Measurements from ENCODE around the gene GPR161.

Gene GPR161

DNA sequence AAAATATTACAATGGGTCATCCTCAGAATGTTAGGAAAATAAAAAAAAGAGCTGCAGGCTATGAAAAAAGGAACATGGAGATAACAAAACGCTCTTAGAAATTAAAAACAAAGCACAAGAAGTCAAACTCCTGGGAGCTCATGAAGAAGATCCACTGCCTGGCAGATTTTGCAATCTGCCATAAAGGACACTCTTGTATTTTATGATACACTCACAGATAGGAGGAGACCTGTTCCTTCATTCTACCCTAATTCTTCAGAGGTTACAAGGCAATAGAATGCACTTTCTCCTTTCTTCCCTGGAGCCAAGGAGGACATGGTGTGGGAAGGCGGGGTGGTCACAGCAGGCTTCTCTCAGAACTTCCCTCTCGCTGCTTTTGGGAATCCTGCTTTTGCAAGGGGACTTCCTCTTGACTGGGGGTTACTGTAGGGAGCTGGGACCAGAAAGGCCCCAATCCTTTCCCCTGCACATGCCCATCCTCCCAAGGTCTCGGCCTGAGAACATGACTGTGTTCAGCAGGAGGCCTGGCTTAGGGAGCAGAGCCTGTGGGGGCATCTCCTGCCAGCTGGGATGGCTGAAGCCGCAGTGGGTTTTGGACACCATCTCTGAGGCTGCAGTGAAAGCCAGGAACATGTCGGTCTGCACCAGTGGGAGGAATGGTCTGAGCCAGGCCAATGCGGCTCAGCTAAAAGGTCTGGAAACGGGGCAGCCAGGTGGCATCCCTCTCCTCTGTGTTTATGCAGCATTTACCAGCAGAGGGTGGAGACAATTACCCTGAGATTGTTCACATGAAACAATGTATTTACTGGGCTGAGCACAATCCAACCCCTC is 44.8 kb downstream of the GPR161 start:
- TF ChIP-seq, protein P1, sequence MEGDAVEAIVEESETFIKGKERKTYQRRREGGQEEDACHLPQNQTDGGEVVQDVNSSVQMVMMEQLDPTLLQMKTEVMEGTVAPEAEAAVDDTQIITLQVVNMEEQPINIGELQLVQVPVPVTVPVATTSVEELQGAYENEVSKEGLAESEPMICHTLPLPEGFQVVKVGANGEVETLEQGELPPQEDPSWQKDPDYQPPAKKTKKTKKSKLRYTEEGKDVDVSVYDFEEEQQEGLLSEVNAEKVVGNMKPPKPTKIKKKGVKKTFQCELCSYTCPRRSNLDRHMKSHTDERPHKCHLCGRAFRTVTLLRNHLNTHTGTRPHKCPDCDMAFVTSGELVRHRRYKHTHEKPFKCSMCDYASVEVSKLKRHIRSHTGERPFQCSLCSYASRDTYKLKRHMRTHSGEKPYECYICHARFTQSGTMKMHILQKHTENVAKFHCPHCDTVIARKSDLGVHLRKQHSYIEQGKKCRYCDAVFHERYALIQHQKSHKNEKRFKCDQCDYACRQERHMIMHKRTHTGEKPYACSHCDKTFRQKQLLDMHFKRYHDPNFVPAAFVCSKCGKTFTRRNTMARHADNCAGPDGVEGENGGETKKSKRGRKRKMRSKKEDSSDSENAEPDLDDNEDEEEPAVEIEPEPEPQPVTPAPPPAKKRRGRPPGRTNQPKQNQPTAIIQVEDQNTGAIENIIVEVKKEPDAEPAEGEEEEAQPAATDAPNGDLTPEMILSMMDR (IDR thresholded peaks at IDR 0.05): no peak
- Histone ChIP-seq H3K4me1 (no peaks in the 10 kb centered on the region), H3K27ac (no peak overlapping the region), H3K4me2 (ENCODE audit: low read length) (no peak overlapping the region), H3K27me3 (ENCODE audit: control insufficient read depth, insufficient read depth, low read length) (no peaks in the 10 kb centered on the region), H2AFZ (no peak overlapping the region), H3K4me3 (ENCODE audit: low read depth, low read length) (no peak overlapping the region), H3K9ac (no peak overlapping the region), H3K9me3 (ENCODE audit: control insufficient read depth, low read length) (no peaks in the 10 kb centered on the region), H3K36me3 (ENCODE audit: control insufficient read depth, insufficient read depth, low read length) (no peaks in the 10 kb centered on the region), H3K79me2 (no peaks in the 10 kb centered on the region)

DNA sequence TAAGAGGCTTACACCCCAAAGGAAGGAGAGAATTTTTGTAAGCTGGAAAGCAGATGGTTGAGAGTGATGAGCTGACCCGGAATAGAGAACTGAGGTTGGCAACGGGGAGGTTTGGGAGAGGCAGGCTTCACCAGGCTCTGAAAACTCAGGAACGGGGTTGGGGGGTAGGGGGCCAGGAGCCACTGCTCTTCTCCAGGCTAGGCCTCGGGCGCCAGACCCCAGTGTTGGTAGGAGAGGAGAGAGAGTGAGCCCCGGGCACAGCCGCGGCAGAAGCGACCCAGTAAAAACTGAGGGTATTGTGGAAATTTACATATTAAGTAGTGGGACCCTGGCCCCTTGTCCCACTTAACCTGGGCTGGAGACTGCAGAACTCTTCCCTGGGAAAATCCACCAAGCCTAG is 45.7 kb downstream of the GPR161 start:
- Histone ChIP-seq H3K4me3 (ENCODE audit: low read depth, low read length) (no peak overlapping the region), H2AFZ (no peak overlapping the region), H3K9me3 (ENCODE audit: control insufficient read depth, low read length) (no peaks in the 10 kb centered on the region), H3K4me2 (ENCODE audit: low read length) (no peak overlapping the region), H3K9ac (no peak overlapping the region), H3K79me2 (no peaks in the 10 kb centered on the region), H3K36me3 (ENCODE audit: control insufficient read depth, insufficient read depth, low read length) (no peaks in the 10 kb centered on the region), H3K4me1 (no peaks in the 10 kb centered on the region), H3K27ac (no peak overlapping the region), H3K27me3 (ENCODE audit: control insufficient read depth, insufficient read depth, low read length) (no peaks in the 10 kb centered on the region)
- TF ChIP-seq, protein P1 (IDR thresholded peaks at IDR 0.05): no peak

DNA sequence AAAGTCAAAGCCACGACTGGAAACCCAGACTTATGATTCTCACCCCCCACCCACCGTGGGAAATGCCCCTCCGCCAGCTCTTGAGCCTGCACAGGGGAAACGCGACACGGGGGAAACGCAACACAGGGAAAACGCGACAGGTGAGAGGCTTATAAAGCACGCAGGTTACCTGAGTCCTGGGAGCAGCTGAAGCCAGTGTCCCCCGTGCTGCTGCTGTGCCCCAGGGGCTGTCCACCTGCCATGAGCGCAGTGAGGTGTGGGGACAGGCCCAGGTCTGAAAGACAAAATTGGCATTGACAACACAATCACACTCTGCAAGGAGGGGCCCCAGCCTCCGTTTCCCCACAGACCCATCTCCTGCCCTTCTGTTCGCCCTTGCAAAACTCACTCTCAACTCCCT is 46.3 kb downstream of the GPR161 start:
- H3K36me3 ChIP-seq (ENCODE audit: control insufficient read depth, insufficient read depth, low read length): no peaks in the 10 kb centered on the region
- no peak overlapping the region for H2AFZ ChIP-seq
- H3K27ac ChIP-seq: no peak overlapping the region
- H3K4me2 ChIP-seq (ENCODE audit: low read length): no peak overlapping the region
- H3K9ac ChIP-seq: no peak overlapping the region
- H3K4me1 ChIP-seq: no peaks in the 10 kb centered on the region
- H3K9me3 ChIP-seq (ENCODE audit: control insufficient read depth, low read length): no peaks in the 10 kb centered on the region
- H3K27me3 ChIP-seq (ENCODE audit: control insufficient read depth, insufficient read depth, low read length): no peaks in the 10 kb centered on the region
- no peak overlapping the region for H3K4me3 ChIP-seq (ENCODE audit: low read depth, low read length)
- no peaks in the 10 kb centered on the region for H3K79me2 ChIP-seq
- TF ChIP-seq, protein P1 (IDR thresholded peaks at IDR 0.05): no peak

DNA sequence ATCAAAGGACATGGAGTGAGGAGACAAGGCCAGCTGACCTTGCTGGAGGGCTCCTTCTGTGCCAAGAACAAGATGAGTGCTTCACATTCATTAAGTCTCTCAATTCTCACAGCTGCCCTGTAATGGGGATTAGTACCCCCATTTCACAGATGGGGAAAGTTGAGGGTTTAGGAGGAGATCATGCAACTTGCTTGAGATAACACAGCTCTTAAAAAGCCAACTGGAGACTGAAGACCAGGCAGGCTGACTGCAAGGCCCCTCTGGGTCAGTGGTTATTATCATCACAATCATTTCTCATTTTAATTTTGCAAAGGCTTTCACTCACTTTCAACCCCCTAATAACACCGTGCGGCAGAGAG is 46.8 kb downstream of the GPR161 start:
- Histone ChIP-seq H3K36me3 (ENCODE audit: control insufficient read depth, insufficient read depth, low read length) (no peaks in the 10 kb centered on the region), H2AFZ (no peak overlapping the region), H3K27ac (no peak overlapping the region), H3K4me1 (peaks cover 2% of the 10 kb centered on the region), H3K4me3 (ENCODE audit: low read depth, low read length) (no peak overlapping the region), H3K27me3 (ENCODE audit: control insufficient read depth, insufficient read depth, low read length) (no peaks in the 10 kb centered on the region), H3K79me2 (no peaks in the 10 kb centered on the region), H3K9ac (no peak overlapping the region), H3K9me3 (ENCODE audit: control insufficient read depth, low read length) (no peaks in the 10 kb centered on the region), H3K4me2 (ENCODE audit: low read length) (no peak overlapping the region)
- TF ChIP-seq, protein P1 (IDR thresholded peaks at IDR 0.05): no peak
